Urinary bladder (tissue), 4 donors: ENCODE measurements around the gene PHETA1. TPM values are rescaled to one million over a fixed set of nuclear protein-coding genes. Genes with fewer than 3 reads are reported as not detected.

Source experiments
- DNase-seq: peaks from one replicate; pipeline ENCODE4 v3.0.0-alpha.2; 2015; ENCODE audit errors: extremely low spot score
- H3K27ac ChIP-seq: one replicate; pipeline ENCODE4 v1.5.1; 2013; ENCODE audit warnings: low read depth, mild to moderate bottlenecking, moderate library complexity
- H3K36me3 ChIP-seq: one replicate; pipeline ENCODE4 v1.6.1; 2013; ENCODE audit warnings: mild to moderate bottlenecking, moderate library complexity; ENCODE audit not compliant: insufficient read depth
- H3K4me1 ChIP-seq: one replicate; pipeline ENCODE4 v1.6.1; 2013; ENCODE audit warnings: mild to moderate bottlenecking, moderate library complexity; ENCODE audit not compliant: insufficient read depth
- H3K4me3 ChIP-seq: one replicate; pipeline ENCODE4 v1.5.1; 2013; ENCODE audit warnings: low read depth, low read length
- WGBS: extraction: QIAGEN DNeasy Blood & Tissue Kit; methylation state at CpG from one replicate; pipeline ENCODE4 v1.1.7; 2013; 5-methylcytosine and 5-hydroxymethylcytosine counted together
- polyA plus RNA-seq: library from polyadenylated mRNA; stranded (reverse); fragments of 200-250 nt; gene quantifications from one replicate; pipeline ENCODE4 v1.2.3, GENCODE V29; 2013
- total RNA-seq: library from RNA; depleted of rRNA; stranded (reverse); fragments of >200 nt; gene quantifications from one replicate; pipeline ENCODE4 v1.2.3, GENCODE V29; 2014
- donor health status: healthy with polysubstance abuse.
- donor health status: healthy.

Gene PHETA1
- total and polyA plus RNA-seq, 2 donors, result 2.5 to 9.8 TPM

DNA sequence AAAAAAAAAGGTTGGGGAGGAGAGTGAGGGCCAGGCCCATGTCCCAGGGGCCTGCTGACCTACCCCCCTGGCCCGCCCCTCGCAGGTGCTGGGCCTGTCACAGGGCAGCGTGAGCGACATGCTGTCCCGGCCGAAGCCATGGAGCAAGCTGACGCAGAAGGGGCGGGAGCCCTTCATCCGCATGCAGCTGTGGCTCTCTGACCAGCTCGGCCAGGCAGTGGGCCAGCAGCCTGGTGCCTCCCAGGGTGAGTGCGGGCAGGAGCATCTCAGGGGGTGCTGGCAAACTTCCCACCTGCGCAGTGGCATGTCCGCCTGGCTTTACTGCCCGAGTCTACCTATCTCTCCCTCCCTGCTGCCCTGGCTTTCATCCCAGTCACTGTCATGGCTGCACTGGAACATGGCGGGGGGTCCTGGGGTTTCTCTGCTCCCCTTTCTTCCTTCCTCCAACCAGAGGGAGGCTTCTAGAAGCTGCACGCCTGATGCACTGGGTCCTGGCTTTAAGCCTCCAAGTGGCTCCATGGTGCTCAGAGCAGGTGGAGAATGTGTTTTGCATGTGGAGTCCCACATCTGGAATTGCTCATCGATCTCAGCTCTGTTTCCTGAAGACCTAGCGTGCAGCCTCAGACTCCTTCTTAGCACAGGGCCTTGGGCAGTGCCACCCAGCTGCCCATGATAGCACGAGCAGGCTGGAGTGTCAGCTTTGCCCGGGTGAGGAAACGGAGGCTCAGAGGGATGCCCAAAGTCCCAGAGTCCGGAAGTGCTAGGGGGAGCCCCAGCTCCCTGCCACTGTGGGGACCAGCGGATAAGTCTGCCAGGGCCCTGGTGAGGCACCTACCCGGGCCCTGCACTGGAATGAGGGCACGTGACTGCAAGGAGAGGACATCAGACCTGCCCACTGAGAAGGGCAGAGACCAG lies 46.3 kb downstream of the PHETA1 start:
- DNase-seq, result no peak
- WGBS, result 78% methylated on average over 25 of the region's 25 CpGs
- Histone ChIP-seq H3K4me3 (no peak overlapping the region), H3K4me1 (no peaks in the 10 kb centered on the region), H3K27ac (no peak overlapping the region), H3K36me3 (no peaks in the 10 kb centered on the region)

DNA sequence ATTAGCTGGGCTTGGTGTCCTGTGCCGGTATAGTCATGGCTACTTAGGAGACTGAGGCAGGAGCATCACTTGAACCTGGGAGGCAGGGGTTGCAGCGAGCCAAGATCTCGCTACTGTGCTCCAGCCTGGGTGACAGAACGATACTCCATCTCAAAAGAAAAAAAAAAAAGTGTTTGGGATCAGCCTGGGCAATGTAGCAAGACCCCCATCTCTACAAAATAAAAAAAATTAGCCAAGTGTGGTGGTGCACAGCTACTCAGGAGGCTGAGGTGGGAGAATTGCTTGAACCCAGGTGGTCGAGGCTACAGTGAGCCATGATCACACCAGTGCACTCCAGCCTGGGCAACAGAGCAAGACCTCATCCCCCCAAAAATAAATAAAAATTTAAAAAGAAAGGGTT lies 47.6 kb downstream of the PHETA1 start:
- DNase-seq, result no peak
- Histone ChIP-seq H3K36me3 (no peaks in the 10 kb centered on the region), H3K27ac (no peak overlapping the region), H3K4me1 (no peaks in the 10 kb centered on the region), H3K4me3 (no peak overlapping the region)
- WGBS, result 95% methylated on average over 5 of the region's 5 CpGs

DNA sequence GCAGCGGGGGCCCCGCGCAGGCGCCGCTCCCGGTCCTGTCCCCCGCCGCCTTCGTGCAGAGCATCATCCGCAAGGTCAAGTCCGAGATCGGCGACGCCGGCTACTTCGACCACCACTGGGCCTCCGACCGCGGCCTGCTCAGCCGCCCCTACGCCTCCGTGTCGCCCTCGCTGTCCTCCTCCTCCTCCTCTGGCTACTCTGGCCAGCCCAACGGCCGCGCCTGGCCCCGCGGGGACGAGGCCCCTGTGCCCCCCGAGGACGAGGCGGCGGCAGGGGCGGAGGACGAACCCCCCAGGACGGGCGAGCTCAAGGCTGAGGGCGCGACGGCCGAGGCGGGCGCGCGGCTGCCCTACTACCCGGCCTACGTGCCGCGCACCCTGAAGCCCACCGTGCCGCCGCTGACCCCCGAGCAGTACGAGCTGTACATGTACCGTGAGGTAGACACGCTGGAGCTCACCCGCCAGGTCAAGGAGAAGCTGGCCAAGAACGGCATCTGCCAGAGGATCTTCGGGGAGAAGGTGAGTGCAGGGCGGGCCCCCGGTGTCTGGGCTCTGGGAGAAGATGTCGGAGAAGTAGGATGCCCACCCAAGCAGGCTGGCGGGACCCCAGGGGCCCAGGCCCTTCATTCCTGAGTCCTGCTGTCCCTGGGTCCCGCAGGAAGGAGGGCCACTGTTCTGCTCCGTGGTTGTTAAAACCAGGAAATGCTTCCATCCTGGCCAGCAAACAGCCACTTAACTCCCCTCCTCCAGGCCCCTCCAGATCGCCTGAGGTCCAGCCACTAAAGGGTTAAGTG lies 48.4 kb downstream of the PHETA1 start:
- Histone ChIP-seq H3K4me3 (no peak overlapping the region), H3K4me1 (no peaks in the 10 kb centered on the region), H3K36me3 (no peaks in the 10 kb centered on the region), H3K27ac (no peak overlapping the region)
- DNase-seq, result no peak
- WGBS, result 93% methylated on average over 67 of the region's 67 CpGs

DNA sequence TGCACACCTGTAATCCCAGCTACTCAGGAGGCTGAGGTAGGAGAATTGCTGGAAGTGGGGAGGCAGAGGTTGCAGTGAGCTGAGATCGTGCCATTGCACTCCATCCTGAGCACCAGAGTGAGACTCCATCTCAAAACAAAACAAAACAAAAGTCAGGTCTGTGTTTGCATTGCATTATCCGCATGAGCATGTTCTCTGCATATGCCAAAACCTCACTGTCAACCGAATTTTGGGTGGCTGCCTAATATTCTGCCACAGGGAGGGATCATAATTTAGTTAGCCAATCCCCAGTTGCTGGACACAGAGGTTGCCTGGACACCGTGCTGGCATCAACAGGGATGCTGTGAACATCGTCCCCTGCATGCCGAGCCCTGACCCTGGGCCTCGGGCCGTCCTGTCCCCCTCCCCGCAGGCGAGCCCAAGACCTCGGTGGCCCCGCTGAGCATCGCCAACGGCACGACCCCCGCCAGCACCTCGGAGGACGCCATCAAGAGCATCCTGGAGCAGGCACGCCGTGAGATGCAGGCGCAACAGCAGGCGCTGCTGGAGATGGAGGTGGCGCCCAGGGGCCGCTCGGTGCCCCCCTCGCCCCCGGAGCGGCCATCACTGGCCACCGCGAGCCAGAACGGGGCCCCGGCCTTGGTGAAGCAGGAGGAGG lies 49.2 kb downstream of the PHETA1 start:
- Histone ChIP-seq H3K4me3 (no peak overlapping the region), H3K4me1 (no peaks in the 10 kb centered on the region), H3K36me3 (no peaks in the 10 kb centered on the region), H3K27ac (no peak overlapping the region)
- DNase-seq, result no peak
- 90% methylated on average over 32 of the region's 32 CpGs for WGBS

DNA sequence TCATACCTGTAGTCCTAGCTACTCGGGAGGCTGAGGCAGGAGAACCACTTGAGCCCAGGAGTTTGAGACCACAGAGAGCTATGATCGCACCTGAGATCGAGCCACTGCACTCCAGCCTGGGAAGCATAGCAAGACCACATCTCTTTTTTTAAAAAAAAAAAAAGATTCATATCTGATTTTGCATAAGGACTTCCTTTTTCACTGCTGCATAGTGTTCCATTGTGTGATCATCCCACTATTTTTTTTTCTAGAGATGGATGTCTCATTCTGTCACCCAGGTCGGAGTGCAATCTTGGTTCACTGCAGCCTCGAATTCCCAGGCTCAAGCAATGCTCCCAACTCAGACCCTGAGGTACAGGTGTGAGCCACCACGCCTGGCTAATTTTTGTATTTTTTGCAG lies 50.4 kb downstream of the PHETA1 start:
- no peaks in the 10 kb centered on the region for H3K4me1 ChIP-seq
- no peaks in the 10 kb centered on the region for H3K36me3 ChIP-seq
- DNase-seq, result no peak
- H3K27ac ChIP-seq, result no peak overlapping the region
- H3K4me3 ChIP-seq, result no peak overlapping the region
- 89% methylated on average over 6 of the region's 6 CpGs for WGBS

DNA sequence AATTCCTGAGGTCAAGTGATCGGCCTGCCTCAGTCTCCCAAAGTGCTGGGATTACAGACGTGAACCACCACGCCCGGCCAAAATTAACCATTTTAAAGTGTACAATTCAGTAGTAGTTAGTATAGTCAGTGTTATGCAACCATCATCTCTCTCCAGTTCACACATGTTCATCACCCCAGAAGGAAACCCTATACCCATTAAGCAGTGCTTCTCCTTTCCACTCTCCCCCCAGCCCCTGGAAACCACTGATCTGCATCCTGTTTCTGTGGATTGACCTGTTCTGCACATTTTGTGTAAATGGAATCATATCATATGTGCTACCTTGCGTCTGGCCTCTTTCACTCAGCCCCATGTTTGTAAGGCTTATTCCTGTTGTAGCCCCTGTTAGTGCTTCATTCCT lies 52.2 kb downstream of the PHETA1 start:
- no peaks in the 10 kb centered on the region for H3K4me1 ChIP-seq
- 86% methylated on average over 5 of the region's 5 CpGs for WGBS

DNA sequence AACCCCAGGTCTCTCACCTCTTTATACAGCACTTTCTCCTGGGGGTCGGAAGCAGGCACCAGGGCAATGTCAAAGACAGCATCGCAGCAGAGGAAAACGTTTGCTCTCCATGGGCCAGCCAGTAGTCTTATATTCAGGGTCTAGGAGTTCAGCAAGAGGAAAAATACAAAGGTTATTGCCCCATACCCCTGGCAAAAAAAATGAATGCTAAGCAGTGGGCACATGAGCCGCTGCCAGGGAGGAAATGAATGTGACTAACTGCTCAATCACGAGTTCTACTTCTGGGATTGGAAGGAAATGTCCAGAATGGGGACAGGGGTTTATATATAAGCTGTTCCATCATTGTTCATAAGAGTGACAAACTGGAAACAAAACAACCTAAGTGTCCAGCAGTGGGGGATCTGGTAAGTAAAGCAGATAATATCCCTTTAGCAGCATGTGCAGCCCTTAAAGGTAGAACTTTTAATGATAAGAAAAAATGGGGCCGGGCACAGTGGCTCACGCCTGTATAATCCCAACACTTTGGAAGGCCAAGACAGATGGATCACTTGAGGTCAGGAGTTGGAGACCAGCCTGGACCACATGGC lies 53.8 kb downstream of the PHETA1 start:
- no peak overlapping the region for H3K27ac ChIP-seq
- H3K4me1 ChIP-seq, result no peaks in the 10 kb centered on the region
- H3K36me3 ChIP-seq, result no peaks in the 10 kb centered on the region
- no peak overlapping the region for H3K4me3 ChIP-seq
- no peak for DNase-seq
- WGBS, result 80% methylated on average over 7 of the region's 7 CpGs

More for the DNA sequence above, 52.2 kb downstream of the PHETA1 start:
- Histone ChIP-seq H3K36me3 (no peaks in the 10 kb centered on the region), H3K27ac (no peak overlapping the region), H3K4me3 (no peak overlapping the region)
- DNase-seq, result no peak

DNA sequence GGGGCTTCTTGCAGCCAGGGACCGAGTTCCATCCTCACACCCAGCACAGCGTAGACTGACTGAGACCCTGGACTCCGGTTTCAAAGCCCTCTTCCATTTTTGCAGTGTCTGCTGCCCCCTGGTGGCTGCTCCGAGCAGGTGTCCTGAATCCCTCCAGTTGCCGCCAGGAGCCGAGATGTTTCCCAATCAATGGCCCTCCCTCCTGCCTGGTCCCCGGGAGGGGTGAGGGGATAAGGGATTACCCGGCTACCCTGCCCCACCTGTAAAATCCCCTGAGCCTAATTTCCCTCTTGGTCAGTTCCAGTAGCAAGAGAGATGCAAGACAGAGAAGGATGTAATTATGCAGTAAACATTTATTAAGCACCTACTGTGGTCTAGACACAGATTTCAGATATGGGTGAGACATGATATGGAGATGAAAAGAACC lies 55.0 kb downstream of the PHETA1 start:
- Histone ChIP-seq H3K4me3 (no peak overlapping the region), H3K4me1 (no peaks in the 10 kb centered on the region), H3K27ac (no peak overlapping the region), H3K36me3 (no peaks in the 10 kb centered on the region)
- DNase-seq, result peak; percentile 39
- WGBS, result 1% methylated on average over 8 of the region's 8 CpGs

DNA sequence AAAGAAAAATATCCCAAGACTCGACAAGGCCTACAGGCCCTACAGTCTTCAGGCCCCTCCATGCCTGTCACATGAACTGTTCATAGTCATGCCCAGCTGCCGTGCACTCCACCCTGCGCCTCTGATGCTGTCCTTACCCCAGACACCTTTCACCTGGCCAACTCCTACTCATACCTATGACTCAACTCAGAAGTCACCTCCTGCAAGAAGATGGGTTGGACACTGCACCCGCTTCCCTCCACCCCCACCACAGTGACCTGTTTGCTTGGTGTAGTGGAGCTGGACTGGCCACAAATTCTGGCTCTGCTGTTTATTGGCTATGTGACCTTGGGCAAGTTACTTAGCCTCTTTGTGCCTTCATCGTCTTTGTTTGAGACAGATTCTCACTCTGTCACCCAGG lies 56.2 kb downstream of the PHETA1 start:
- no peak for DNase-seq
- Histone ChIP-seq H3K4me3 (no peak overlapping the region), H3K27ac (no peak overlapping the region), H3K4me1 (no peaks in the 10 kb centered on the region), H3K36me3 (no peaks in the 10 kb centered on the region)
- 70% methylated on average over 5 of the region's 5 CpGs for WGBS

DNA sequence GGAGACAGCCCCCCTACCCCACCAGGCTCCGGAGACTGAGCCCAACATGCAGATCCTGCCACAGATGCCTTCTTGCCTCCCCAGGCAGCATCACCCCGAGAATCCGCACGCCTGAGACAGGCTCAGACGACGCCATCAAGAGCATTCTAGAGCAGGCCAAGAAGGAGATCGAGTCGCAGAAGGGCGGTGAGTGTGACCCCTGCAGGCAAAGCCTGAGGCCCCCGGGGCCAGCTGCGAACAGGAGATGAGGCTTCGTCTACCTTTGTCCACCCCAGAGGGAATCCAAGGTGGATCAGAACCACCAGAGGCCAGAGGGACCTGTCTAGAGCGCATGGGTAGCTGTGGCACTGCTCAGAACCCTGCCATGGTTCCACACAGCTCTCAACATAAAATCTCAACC lies 56.9 kb downstream of the PHETA1 start:
- no peaks in the 10 kb centered on the region for H3K36me3 ChIP-seq
- H3K4me1 ChIP-seq, result no peaks in the 10 kb centered on the region
- H3K27ac ChIP-seq, result no peak overlapping the region
- DNase-seq, result no peak
- 92% methylated on average over 13 of the region's 13 CpGs for WGBS
- H3K4me3 ChIP-seq, result no peak overlapping the region

DNA sequence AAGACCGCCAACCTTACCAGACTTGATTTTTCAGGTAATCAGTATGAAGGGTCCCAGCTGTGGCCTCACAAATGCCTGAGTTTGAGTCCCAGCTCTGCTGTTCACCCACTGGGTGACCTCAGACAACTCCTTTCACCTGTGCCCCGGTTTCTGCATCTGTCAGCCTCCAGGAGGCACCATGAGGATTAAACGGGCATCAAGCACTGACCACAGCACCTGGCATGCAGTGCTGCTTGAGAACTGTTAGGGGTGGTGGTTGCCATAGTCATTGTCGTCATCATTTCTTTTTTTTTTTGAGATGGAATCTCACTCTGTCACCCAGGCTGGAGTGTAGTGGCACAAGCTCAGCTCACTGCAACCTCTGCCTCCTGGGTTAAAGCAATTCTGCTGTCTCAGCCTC lies 57.9 kb downstream of the PHETA1 start:
- 79% methylated on average over 4 of the region's 4 CpGs for WGBS
- no peak for DNase-seq
- no peak overlapping the region for H3K27ac ChIP-seq

More for the DNA sequence above, 57.9 kb downstream of the PHETA1 start:
- H3K36me3 ChIP-seq, result no peaks in the 10 kb centered on the region
- H3K4me1 ChIP-seq, result no peaks in the 10 kb centered on the region
- H3K4me3 ChIP-seq, result no peak overlapping the region
